Measurements from ENCODE around the gene SHD.
"Not testable (repeated sequence)": the region's sequence is repeated elsewhere in the genome, so short reads cannot be mapped to it uniquely, and the experiment has no call there.

Gene SHD

GRCh38 chr19:4267101-4267900, 11.8 kb upstream of the SHD start:
- no peak for FAIRE-seq
- DNase-seq (ENCODE audit: low spot score): peak; percentile 61

- DNase-seq (ENCODE audit: low spot score) (no peak), FAIRE-seq (no peak)
Observed at GRCh38 chr19:4267901-4268815, 10.9 kb upstream of the SHD start.

GRCh38 chr19:4268816-4269430, 10.1 kb upstream of the SHD start:
- no peak for FAIRE-seq
- DNase-seq (ENCODE audit: low spot score): no peak

DNA sequence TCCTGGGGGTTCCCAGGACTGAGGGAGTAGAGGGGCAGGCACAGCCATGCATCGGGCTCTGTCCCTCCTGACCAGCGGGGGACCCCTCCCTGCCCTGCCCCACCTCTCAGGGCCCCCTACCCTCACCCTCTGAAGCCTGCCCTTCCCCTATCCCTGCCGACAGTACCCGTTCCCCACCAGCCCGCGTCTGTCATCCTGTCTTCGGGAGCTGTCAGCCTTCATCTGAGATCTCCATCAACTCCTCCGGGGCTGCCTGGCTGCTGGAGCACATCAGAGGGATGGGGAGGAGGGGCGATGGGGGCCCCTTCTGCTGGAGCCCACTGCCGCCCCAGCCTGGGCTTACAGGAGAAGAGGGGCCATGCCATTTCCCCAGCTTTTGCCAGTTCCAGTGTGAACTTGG, 6.2 kb upstream of the SHD start:
- DNase-seq (ENCODE audit: low spot score): no peak

GRCh38 chr19:4274321-4274686, 4.8 kb upstream of the SHD start:
- DNase-seq (ENCODE audit: low spot score); FAIRE-seq: not testable (repeated sequence)

More for the DNA sequence above, 6.2 kb upstream of the SHD start:
- FAIRE-seq: no peak

DNA sequence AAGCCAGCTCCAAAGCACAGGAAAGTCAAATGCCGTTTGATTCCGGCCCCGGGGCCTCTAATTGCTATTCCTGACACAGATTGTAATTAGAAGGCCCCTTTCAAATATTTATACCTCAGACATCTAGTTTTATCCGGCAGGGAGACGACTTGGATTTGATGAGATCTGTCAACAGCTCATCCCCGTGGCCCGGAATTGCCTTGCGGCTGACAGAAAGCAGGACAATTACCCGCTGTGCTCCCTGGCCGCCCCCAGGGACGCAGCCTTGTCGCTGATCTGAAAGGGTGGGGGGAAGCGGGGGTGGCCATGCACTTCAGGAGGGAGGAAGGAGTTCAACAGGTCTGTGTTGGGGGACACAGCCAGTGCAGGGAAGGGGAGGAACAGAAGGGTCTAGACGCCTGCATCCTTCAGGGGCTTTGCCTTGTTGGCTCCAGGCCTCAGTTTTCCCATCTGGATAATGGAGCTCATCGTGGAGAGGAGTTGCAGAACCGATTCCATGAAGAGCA, 1.8 kb upstream of the SHD start:
- no peak for FAIRE-seq
- no peak for DNase-seq (ENCODE audit: low spot score)

GRCh38 chr19:4278010-4278409, 1.1 kb upstream of the SHD start:
- DNase-seq (ENCODE audit: low spot score) (no peak), FAIRE-seq (no peak)

DNA sequence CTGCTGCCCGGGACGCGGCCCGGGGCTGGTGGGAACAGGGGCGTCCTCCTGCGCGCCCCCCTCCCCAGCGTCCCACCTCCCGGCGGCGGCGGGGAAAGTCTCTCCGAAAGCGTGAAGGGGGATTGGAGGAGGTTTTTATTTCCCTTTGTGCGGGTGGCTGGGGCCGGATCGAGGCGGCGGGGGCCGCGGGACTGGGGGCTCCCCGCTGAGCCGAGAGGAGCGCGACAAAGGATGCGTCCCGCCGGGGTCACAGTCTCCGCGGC, 132 bp downstream of the SHD start:
- DNase-seq (ENCODE audit: low spot score): no peak
- FAIRE-seq: no peak

DNA sequence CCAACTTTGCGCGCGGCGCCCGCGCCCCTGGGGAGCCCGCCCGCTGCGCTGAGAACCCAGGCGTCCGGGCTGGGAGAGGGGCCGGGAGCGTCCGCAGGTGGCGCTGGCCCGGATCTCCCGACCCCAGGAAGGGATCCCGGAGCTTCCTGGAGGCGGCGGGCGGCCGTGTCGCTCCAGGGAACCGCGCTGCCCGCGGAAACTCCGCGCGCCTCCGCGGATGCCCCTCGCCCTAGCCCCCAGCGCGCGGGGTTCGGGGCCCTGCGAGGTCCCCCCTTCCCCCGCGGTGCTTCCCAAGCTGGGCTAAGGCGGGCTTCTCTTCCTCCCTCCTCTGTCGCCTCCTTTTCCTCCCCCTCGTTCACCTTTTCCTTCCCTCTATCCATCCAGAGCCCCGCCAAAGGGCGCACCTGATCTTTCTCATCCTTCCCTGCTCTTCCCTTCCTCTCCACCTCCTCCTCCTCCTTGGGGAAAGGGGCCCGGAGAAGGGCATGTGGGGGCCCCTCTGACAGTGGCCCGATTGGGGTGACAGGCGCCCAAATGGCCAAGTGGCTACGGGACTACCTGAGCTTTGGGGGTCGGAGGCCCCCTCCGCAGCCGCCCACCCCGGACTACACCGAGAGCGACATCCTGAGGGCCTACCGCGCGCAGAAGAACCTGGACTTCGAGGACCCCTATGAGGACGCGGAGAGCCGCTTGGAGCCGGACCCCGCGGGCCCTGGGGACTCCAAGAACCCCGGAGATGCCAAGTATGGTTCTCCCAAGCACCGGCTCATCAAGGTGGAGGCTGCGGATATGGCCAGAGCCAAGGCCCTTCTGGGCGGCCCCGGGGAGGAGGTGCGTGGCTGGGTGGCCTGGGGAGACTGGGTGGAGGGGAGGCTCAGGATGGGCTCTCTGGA, 710 bp downstream of the SHD start:
- FAIRE-seq (no peak), DNase-seq (ENCODE audit: low spot score) (no peak)

GRCh38 chr19:4284176-4284958, 5.3 kb downstream of the SHD start:
- DNase-seq (ENCODE audit: low spot score) (no peak), FAIRE-seq (no peak)

- FAIRE-seq (no peak), DNase-seq (ENCODE audit: low spot score) (no peak)
Observed at GRCh38 chr19:4284974-4285373, 5.9 kb downstream of the SHD start.

DNA sequence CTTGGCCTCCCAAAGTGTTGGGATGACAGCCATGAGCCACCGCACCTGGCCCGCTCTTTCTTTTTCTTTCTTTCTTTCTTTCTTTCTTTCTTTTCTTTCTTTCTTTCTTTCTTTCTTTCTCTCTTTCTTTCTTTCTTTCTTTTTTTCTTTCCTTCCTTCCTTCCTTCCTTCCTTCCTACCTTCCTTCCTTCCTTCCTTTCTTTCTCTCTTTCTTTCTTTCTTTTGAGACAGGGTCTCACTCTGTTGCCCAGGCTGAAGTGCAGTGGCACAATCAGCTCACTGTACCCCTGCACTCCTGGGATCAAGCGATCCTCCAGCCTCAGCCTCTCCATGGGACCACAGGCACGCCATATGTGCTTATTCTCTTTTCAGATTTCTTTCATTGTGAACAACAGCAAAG, 7.1 kb downstream of the SHD start:
- FAIRE-seq; DNase-seq (ENCODE audit: low spot score): not testable (repeated sequence)

DNA sequence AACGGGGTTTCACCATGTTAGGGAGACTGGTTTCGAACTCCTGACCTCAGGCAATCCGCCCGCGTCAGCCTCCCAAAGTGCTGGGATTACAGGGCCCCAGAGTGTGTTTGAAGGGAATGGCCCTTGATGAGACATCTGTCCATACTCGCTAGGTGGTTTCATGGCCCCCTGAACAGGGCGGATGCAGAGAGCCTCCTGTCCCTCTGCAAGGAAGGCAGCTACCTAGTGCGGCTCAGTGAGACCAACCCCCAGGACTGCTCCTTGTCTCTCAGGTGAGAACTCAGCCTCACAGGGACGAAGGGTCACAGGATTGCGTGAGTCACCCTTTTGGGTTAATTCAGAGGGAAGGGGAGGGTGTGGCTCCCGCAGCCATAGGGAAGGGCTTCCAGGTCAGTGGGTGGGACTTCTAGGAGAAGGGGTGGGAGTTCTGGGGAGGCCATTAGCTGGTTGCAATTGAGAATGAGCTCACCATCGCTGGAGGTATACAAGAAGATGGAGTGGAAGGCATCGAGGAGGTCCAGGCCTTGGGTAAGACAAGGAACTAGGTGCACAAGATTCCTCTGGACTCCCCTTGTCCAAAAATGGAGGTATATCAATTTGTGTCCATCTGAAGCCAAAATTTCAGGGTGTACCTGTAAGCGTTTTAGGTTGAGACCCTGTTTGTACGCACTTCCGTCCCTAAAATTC, 9.2 kb downstream of the SHD start:
- no peak for FAIRE-seq
- DNase-seq (ENCODE audit: low spot score): no peak

GRCh38 chr19:4291184-4291732, 12.2 kb downstream of the SHD start:
- FAIRE-seq (no peak), DNase-seq (ENCODE audit: low spot score) (no peak)

GRCh38 chr19:4292515-4292914, 13.4 kb downstream of the SHD start:
- FAIRE-seq: no peak

GRCh38 chr19:4294389-4294788, 15.3 kb downstream of the SHD start:
- DNase-seq (ENCODE audit: low spot score): no peak
- FAIRE-seq: no peak

More at GRCh38 chr19:4292515-4292914, 13.4 kb downstream of the SHD start:
- no peak for DNase-seq (ENCODE audit: low spot score)

- DNase-seq (ENCODE audit: low spot score) (no peak), FAIRE-seq (no peak)
Observed at GRCh38 chr19:4295972-4296771, 17.1 kb downstream of the SHD start.

Data from RCC 7860 (cell line).